CD14-positive monocyte (primary cell): ENCODE data around the gene EXT2. TPM values are rescaled to one million over a fixed set of nuclear protein-coding genes. Genes with fewer than 3 reads are reported as not detected.

ENCODE experiments used
- DNase-seq, 3 donors: peaks; one replicate each; pipeline ENCODE4 v3.0.0-alpha.2; 2011 to 2022
- H2AFZ ChIP-seq: 2 replicates; pipeline ENCODE4 v1.6.0; 2012; ENCODE audit warnings: mild to moderate bottlenecking, low read depth, low read length, inconsistent platforms; ENCODE audit not compliant: insufficient read depth, poor library complexity, severe bottlenecking
- H3K27ac ChIP-seq, 2 donors: 1 replicate in 1 of 2; 2 replicates in 1 of 2; pipeline ENCODE4 v1.5.1; 2012 to 2013; ENCODE audit warnings: low read length in 2 of 2, control low read depth in 1 of 2, inconsistent platforms in 1 of 2, low read depth in 1 of 2, mild to moderate bottlenecking in 1 of 2
- H3K27me3 ChIP-seq, 2 donors: one replicate each; pipeline versions ENCODE4 v1.6.0 to v1.6.1; 2011 to 2013; ENCODE audit warnings: low read length in 2 of 2; ENCODE audit not compliant: control insufficient read depth in 2 of 2, insufficient read depth in 2 of 2
- H3K36me3 ChIP-seq, 2 donors: replicated peaks in 1 of 2; 1 replicate in 1 of 2; 2 replicates in 1 of 2; pipeline versions ENCODE4 v1.5.1 to v1.6.1; 2012 to 2013; ENCODE audit warnings: low read length in 2 of 2, control low read depth in 1 of 2, inconsistent platforms in 1 of 2, mild to moderate bottlenecking in 1 of 2; ENCODE audit not compliant: insufficient read depth in 2 of 2, control insufficient read depth in 1 of 2
- H3K4me1 ChIP-seq, 2 donors: 1 replicate in 1 of 2; 2 replicates in 1 of 2; pipeline versions ENCODE4 v1.5.1 to v1.6.1; 2012 to 2013; ENCODE audit warnings: low read length in 2 of 2, control low read depth in 1 of 2, inconsistent platforms in 1 of 2, mild to moderate bottlenecking in 1 of 2, moderate library complexity in 1 of 2; ENCODE audit not compliant: insufficient read depth in 2 of 2, control insufficient read depth in 1 of 2
- H3K4me2 ChIP-seq: replicated peaks from 2 replicates; pipeline ENCODE3; 2012; ENCODE audit warnings: low read length, moderate library complexity, mild to moderate bottlenecking; ENCODE audit not compliant: poor library complexity, severe bottlenecking; ENCODE audit errors: extremely low read depth
- H3K4me3 ChIP-seq, 3 experiments: fragments of 200-600 bp in 1 of 3; sonication (generic) in 1 of 3; replicated peaks in 1 of 3; 1 replicate in 2 of 3; 2 replicates in 1 of 3; pipeline ENCODE4 v1.5.1; 2011 to 2013; ENCODE audit warnings: low read length in 3 of 3, mild to moderate bottlenecking in 3 of 3, control low read depth in 2 of 3, low read depth in 2 of 3, inconsistent platforms in 1 of 3, moderate library complexity in 1 of 3
- H3K79me2 ChIP-seq: 2 replicates; pipeline ENCODE4 v1.6.0; 2012; ENCODE audit warnings: mild to moderate bottlenecking, control low read depth, inconsistent platforms, low read length, moderate library complexity; ENCODE audit not compliant: insufficient read depth
- H3K9ac ChIP-seq: 2 replicates; pipeline ENCODE4 v1.6.0; 2017; ENCODE audit warnings: low read length, mild to moderate bottlenecking; ENCODE audit not compliant: insufficient read depth, poor library complexity, severe bottlenecking
- H3K9me3 ChIP-seq, 2 donors: replicated peaks in 1 of 2; 1 replicate in 1 of 2; 2 replicates in 1 of 2; pipeline versions ENCODE4 v1.5.1 to v1.6.1; 2012 to 2013; ENCODE audit warnings: low read length in 2 of 2, control low read depth in 1 of 2; ENCODE audit not compliant: control insufficient read depth in 1 of 2, insufficient read depth in 1 of 2
- H4K20me1 ChIP-seq: 2 replicates; pipeline ENCODE4 v1.6.0; 2012; ENCODE audit warnings: mild to moderate bottlenecking, low read length, control low read depth, moderate library complexity; ENCODE audit not compliant: insufficient read depth
- H3K27ac Mint-ChIP-seq, 7 donors: one replicate each; pipeline ENCODE4 v1.8.0; 2020; ENCODE audit warnings: mild to moderate bottlenecking in 7 of 7, mixed read lengths in 7 of 7, moderate library complexity in 6 of 7, inconsistent platforms in 2 of 7
- H3K27me3 Mint-ChIP-seq, 3 donors: one replicate each; pipeline ENCODE4 v1.8.0; 2021 to 2022; ENCODE audit warnings: low read depth in 3 of 3, mild to moderate bottlenecking in 3 of 3, mixed read lengths in 3 of 3, moderate library complexity in 3 of 3, inconsistent platforms in 1 of 3
- H3K36me3 Mint-ChIP-seq, 2 donors: one replicate each; pipeline ENCODE4 v1.8.0; 2020; ENCODE audit warnings: mixed read lengths in 2 of 2, inconsistent platforms in 1 of 2, mild to moderate bottlenecking in 1 of 2
- H3K4me1 Mint-ChIP-seq: one replicate; pipeline ENCODE4 v1.8.0; 2020; ENCODE audit warnings: mild to moderate bottlenecking, mixed read lengths
- H3K4me3 Mint-ChIP-seq, 2 donors: one replicate each; pipeline ENCODE4 v1.8.0; 2020; ENCODE audit warnings: mild to moderate bottlenecking in 2 of 2, mixed read lengths in 2 of 2, moderate library complexity in 1 of 2
- H3K9me3 Mint-ChIP-seq, 7 donors: one replicate each; pipeline ENCODE4 v1.8.0; 2020 to 2022; ENCODE audit warnings: mixed read lengths in 7 of 7, mild to moderate bottlenecking in 6 of 7, moderate library complexity in 6 of 7, inconsistent platforms in 2 of 7
- WGBS: methylation state at CpG from one replicate; pipeline ENCODE4 v1.1.5; 2013; ENCODE audit warnings: missing lambda C conversion rate; ENCODE audit not compliant: insufficient coverage; 5-methylcytosine and 5-hydroxymethylcytosine counted together
- intact Hi-C, 2 donors: fragments of 100-400 bp; cut with micrococcal nuclease; formaldehyde crosslinking; loops; one replicate each; pipeline versions ENCODE4 v1.15.0 to v1.15.1; 2023
- polyA plus RNA-seq, 3 donors: library from polyadenylated mRNA; depleted of rRNA in 1 of 3; unstranded in 2 of 3; stranded (reverse) in 1 of 3; fragments of 300-500 nt in 2 of 3; fragments of >200 nt in 1 of 3; fragmentation: Illumina TruSeq in 2 of 3; gene quantifications; 1 replicate in 2 of 3; 2 replicates in 1 of 3; pipeline ENCODE4 v1.2.3, GENCODE V29; 2012 to 2021
- TF ChIP-seq, protein P1 (sequence below): fragments of 200-600 bp; IDR thresholded peaks from one replicate; pipeline ENCODE4 v1.8.0; 2022; ENCODE audit warnings: antibody characterized with exemption, mild to moderate bottlenecking

EXT2 gene
- polyA plus RNA-seq, 3 donors = 17.2 to 41.1 (median 34.2) TPM

DNA sequence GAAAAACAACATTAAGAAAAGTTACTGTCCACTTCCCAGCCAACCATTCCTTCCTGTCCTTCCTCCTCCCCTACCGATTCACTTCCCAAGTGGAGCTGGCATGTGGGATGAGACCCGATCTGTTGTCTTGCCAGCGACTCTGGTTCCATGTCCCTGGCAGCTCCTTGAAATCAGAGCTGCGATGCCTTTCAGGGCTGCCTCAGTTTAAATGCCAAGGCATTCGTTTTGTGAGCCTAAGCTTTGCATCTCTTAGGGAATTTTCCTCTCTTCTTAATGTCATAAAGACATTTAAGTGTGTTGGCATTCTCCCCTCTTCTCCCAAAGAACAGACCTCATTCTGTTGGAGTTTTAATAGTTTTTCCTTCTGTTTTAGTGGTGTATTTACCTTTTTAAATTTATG is 98.4 kb downstream of the EXT2 start:
- Mint-ChIP-seq H3K27ac (no peak overlapping the region), H3K36me3 (peaks cover 41 to 49% of the 10 kb centered on the region in 2 donors)
- WGBS = 100% methylated on average over 4 of the region's 5 CpGs

DNA sequence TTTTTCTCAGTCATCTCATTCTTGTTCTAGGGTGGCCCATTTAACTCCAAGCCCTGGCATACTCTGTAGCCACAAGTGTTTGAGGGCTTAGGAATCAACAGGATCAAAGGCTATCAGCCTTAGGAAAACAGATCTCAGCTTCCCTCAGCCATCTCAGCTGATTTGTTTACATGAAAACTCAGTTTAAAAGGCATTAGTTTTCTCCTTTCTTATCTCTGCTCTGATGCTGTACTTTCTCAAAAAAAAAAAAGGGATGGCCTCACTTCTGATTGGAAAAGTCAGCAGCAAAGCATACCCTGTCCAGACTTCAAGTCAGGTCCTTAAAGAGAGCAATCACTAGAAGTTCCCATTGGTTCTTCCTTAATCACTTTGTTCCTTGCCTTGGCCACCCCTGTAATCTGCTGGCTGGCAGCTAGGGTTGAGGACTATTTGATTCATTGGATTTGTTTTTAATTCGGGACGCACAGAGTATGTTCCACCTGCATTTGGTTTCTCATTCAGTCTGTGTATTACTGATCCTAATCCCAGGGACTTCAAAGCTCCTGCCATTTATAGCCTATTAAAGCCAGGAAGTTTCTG is 102.8 kb downstream of the EXT2 start:
- no CpG with 5 or more reads among the region's 2 CpGs for WGBS
- no peaks in the 10 kb centered on the region for H3K4me1 ChIP-seq
- H3K36me3 Mint-ChIP-seq = peaks cover 44 to 61% of the 10 kb centered on the region in 2 donors
- peaks cover 0 to 13% (median 6%) of the 10 kb centered on the region in 7 donors for H3K9me3 Mint-ChIP-seq
- H3K4me1 Mint-ChIP-seq = peaks cover 5% of the 10 kb centered on the region
- peaks cover 2 to 40% of the 10 kb centered on the region in 2 donors for H3K36me3 ChIP-seq
- no peaks in the 10 kb centered on the region for H4K20me1 ChIP-seq
- no peak for DNase-seq
- H3K4me3 ChIP-seq = no peak overlapping the region
- H3K27me3 Mint-ChIP-seq = no peaks in the 10 kb centered on the region
- H3K27me3 ChIP-seq = no peaks in the 10 kb centered on the region
- TF ChIP-seq, protein P1, sequence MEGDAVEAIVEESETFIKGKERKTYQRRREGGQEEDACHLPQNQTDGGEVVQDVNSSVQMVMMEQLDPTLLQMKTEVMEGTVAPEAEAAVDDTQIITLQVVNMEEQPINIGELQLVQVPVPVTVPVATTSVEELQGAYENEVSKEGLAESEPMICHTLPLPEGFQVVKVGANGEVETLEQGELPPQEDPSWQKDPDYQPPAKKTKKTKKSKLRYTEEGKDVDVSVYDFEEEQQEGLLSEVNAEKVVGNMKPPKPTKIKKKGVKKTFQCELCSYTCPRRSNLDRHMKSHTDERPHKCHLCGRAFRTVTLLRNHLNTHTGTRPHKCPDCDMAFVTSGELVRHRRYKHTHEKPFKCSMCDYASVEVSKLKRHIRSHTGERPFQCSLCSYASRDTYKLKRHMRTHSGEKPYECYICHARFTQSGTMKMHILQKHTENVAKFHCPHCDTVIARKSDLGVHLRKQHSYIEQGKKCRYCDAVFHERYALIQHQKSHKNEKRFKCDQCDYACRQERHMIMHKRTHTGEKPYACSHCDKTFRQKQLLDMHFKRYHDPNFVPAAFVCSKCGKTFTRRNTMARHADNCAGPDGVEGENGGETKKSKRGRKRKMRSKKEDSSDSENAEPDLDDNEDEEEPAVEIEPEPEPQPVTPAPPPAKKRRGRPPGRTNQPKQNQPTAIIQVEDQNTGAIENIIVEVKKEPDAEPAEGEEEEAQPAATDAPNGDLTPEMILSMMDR = no peak
- no peak overlapping the region for H3K27ac Mint-ChIP-seq
- no peaks in the 10 kb centered on the region for H3K79me2 ChIP-seq
- intact Hi-C loops = no loop called here
- no peak overlapping the region for H3K9ac ChIP-seq
- no peak overlapping the region for H3K27ac ChIP-seq
- no peak overlapping the region for H3K4me2 ChIP-seq
- no peak overlapping the region for H3K4me3 Mint-ChIP-seq
- no peak overlapping the region for H2AFZ ChIP-seq
- peaks cover 0 to 3% of the 10 kb centered on the region in 2 donors for H3K9me3 ChIP-seq

More for the DNA sequence above, 98.4 kb downstream of the EXT2 start:
- H3K9me3 ChIP-seq = peaks cover 7 to 11% of the 10 kb centered on the region in 2 donors
- Mint-ChIP-seq H3K4me1 (peaks cover 4% of the 10 kb centered on the region), H3K27me3 (no peaks in the 10 kb centered on the region), H3K9me3 (peaks cover 6 to 20% (median 15%) of the 10 kb centered on the region in 7 donors), H3K4me3 (no peak overlapping the region)
- peaks cover 0 to 21% of the 10 kb centered on the region in 2 donors for H3K36me3 ChIP-seq
- H2AFZ ChIP-seq = no peak overlapping the region
- no peak overlapping the region for H3K4me2 ChIP-seq
- no peak overlapping the region for H3K27ac ChIP-seq
- intact Hi-C loops = no loop called here
- H3K27me3 ChIP-seq = no peaks in the 10 kb centered on the region
- H3K9ac ChIP-seq = no peak overlapping the region
- TF ChIP-seq, protein P1 = no peak
- no peaks in the 10 kb centered on the region for H4K20me1 ChIP-seq
- no peaks in the 10 kb centered on the region for H3K79me2 ChIP-seq
- no peak for DNase-seq
- no peak overlapping the region for H3K4me3 ChIP-seq
- H3K4me1 ChIP-seq = no peaks in the 10 kb centered on the region
